GM19193 (cell line): Measurements from ENCODE around the gene RUNX2.

Experiments used
- POLR2A ChIP-seq: IDR thresholded peaks from 4 replicates; pipeline ENCODE4 v1.6.1; 2011; ENCODE audit not compliant: insufficient read depth, insufficient read length; ENCODE audit errors: extremely low read depth

Gene RUNX2

DNA sequence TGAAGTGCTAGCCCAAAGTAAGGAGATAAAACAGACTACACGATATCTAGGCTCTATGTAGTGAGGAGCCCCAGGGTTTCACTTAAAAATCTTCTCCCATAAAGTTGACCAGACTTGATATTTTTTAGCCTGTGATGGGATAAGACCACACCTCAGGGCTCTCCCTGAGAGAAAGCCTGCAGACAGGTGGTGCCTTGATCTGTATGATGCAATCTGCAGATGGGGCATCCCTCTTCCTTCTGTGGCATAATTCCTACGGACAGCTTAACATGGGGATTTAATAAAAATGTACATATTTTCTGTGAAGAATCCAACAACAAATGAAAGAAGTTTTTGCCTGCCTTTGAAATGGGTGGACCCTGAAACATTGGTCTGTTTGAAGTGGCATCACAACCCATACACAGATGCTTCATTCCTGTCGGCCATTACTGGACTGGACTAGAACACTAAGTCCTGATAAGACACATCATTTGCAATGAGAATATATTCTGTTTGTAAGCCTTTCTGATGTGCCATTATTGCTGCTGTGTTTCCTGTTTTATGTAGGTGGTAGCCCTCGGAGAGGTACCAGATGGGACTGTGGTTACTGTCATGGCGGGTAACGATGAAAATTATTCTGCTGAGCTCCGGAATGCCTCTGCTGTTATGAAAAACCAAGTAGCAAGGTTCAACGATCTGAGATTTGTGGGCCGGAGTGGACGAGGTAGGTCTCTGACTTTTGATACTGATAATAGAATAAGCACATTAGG is 103.4 kb downstream of the RUNX2 start:
- TF ChIP-seq POLR2A: no peak

- TF ChIP-seq POLR2A: no peak
These were observed 104.8 kb downstream of the RUNX2 start for GRCh38 chr6:45432977-45433376.

- TF ChIP-seq POLR2A: no peak
These were observed 105.6 kb downstream of the RUNX2 start for GRCh38 chr6:45433533-45434380.

- no peak for TF ChIP-seq POLR2A
These were observed 106.2 kb downstream of the RUNX2 start for GRCh38 chr6:45434381-45434700.

DNA sequence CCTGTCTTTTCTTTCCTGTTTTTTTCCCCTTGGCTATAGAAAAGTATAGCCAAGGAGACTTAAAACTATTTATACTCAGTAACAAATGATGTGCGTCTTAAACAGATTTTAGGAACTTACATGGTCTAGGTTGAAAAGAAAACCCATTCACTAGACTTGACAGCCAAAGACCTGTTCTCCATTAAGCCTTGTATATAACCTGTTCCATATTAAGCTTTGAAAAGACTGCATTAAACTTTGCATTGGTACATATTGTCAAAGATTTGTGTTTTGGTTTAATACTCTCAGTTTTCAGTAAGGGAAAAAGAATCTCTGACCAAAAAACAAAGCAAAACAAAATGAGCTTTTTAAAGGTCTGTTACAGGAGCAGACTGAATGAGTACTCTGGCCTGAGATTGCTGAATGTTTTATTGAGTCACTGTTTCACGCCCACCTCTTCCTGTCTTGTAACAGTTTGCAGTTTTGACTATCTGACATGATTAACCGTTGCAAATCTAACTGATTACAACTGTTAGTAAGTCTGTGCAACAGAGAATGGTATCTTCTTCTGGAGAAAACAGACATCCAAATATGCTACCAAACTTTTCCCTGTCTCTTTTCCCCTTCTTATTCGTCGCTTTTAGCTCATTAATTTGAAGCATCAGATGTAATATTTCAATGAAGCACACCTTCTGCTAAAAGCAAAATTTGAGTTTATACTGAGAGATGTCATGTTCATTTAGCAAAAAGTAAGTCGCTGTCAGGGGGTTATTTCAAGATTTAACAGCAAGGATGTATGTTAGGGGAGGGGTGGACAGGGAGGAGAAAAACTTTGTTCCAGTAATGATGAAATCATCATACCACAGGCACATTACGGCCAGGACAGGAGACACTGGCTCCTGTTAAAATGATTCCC is 108.7 kb downstream of the RUNX2 start:
- TF ChIP-seq POLR2A: no peak

DNA sequence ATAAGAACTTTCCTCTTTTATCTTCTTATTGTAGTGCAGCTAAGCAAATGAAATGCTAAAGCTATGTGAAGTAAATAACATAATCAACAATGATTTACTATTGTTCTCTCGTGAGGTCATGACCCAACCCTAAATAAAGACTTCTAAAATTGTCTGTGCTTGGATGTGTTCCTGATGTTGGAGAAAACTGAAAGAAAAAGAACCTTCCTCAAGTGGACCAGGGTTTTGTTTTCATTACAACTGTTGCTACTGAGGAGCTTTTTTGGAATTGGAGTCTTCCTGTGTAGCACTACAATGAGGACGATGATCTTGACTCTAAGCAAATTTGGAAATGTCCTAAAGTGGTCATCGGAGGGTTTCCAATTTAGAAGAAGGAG is 109.3 kb downstream of the RUNX2 start:
- no peak for TF ChIP-seq POLR2A

DNA sequence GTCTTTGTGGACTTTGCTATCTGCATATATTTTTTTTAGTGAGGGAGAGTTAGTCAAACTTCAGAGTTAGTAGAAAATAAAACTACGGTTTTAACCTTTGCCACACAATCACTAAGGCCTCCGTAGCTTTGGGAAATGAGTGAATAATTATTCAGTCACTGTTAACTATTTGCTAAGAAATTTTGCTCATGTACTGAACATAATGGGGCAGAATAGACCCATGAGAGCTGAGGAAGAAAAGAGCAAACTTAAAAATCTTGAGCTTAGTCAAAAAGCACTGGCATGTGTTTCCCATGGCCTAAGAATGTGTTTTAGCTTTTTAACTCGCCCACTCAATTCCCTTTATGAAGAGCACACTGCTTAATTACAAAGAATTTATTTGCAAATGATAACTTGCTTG is 110.0 kb downstream of the RUNX2 start:
- TF ChIP-seq POLR2A: no peak

- no peak for TF ChIP-seq POLR2A
These were observed 110.8 kb downstream of the RUNX2 start for GRCh38 chr6:45438849-45439406.

GRCh38 chr6:45439459-45439858 is 111.3 kb downstream of the RUNX2 start:
- TF ChIP-seq POLR2A: no peak

DNA sequence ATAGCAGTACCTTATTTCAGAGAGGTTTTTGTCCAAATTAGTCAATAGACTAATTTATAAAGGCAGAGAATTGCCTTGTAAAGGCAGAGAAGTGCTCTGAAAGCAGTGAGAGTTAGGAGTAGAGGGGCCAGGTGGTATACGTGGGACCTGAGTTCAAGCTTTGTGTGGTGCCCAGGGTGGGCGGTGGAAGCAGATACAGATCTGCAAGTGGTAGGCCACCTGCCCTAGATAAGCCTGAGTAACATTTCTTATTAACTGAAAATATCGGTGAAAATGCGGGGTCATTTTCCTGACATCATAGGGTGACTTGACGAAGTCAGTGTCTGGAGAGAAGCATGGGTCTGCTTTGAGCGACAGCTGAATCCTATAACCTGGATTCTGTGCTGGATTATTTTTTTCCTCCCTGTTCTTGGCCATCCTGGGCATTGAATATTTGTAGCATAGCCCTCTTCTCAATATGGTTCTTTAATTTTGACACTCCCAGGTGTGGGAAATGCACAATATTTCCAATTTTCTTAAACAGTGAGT is 111.8 kb downstream of the RUNX2 start:
- TF ChIP-seq POLR2A: no peak

GRCh38 chr6:45441851-45442453 is 113.8 kb downstream of the RUNX2 start:
- no peak for TF ChIP-seq POLR2A

- no peak for TF ChIP-seq POLR2A
These were observed 114.6 kb downstream of the RUNX2 start for GRCh38 chr6:45442716-45443115.

DNA sequence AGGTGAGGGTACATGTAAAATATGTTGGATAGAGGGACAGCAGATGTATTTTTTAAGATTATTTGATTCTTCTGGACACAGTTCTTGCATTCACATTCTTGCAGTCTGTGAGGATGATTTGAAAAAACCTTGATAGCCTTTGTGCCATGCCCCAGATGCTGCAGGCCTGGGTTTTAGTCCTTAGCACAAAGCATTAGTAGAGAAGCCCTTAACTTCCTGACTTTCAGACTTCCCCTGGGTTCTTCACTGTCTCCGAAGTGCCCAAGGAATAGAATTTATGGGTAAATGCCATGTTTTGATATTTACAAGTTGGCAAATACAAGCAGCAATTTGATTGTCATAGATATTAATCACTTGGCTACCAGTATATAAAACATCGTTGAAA is 117.2 kb downstream of the RUNX2 start:
- TF ChIP-seq POLR2A: no peak
